Measurements from ENCODE around the gene OR6A2. TPM values are rescaled to one million over a fixed set of nuclear protein-coding genes. Genes with fewer than 3 reads are reported as not detected.

Gene OR6A2
- total RNA-seq, 1 donor from 2014 or later, result not detected

DNA sequence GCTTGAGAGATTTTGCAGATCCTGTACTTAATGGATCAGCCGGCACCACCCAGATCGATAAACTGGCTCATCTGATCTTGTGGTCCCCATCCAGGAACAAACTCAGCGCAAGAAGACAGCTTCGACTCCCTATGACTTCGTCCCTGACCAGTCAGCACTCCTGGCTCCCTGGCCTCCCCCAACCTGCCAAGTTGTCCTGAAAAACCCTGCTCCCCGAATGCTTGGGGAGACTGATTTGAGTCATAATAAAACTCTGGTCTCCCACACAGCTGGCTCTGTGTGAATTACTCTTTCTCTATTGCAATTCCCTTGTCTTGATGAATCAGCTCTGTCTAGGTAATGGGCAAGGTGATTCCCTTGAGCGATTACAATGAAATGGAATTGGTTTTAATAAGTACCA, 57.2 kb downstream of the OR6A2 start:
- Mint-ChIP-seq H3K27me3 (ENCODE audit: unreplicated experiment) (peaks cover 23% of the 10 kb centered on the region), H3K4me3 (ENCODE audit: unreplicated experiment) (no peak overlapping the region), H3K36me3 (ENCODE audit: unreplicated experiment) (no peaks in the 10 kb centered on the region), H3K9me3 (ENCODE audit: unreplicated experiment) (no peaks in the 10 kb centered on the region), H3K4me1 (ENCODE audit: unreplicated experiment) (no peaks in the 10 kb centered on the region), H3K27ac (ENCODE audit: unreplicated experiment) (no peak overlapping the region)
- DNase-seq (ENCODE audit: extremely low spot score, unreplicated experiment), result no peak
- no peak for TF ChIP-seq CTCF (IDR thresholded peaks at IDR 0.05)

Other genes with a start within 250 kb of the OR6A2 start
- gene RRP8, start 196.1 kb downstream of the OR6A2 start, total RNA-seq, result 15.3 and 17.8 TPM in 2 replicates
- gene ILK, start 195.9 kb downstream of the OR6A2 start, total RNA-seq, result 192 and 209 TPM in 2 replicates
- gene TAF10, start 187.5 kb downstream of the OR6A2 start, total RNA-seq, result 93.4 and 100 TPM in 2 replicates
- 157 and 171 TPM in 2 replicates for gene TPP1, start 180.3 kb downstream of the OR6A2 start, total RNA-seq
- 63.0 and 63.3 TPM in 2 replicates for gene DCHS1, start 143.9 kb downstream of the OR6A2 start, total RNA-seq
- gene MRPL17, start 116.3 kb downstream of the OR6A2 start, total RNA-seq, result 47.8 and 49.8 TPM in 2 replicates
- 0.08 TPM in 1 of 2 replicates, not detected in the other for gene OR2AG2, start 27.7 kb downstream of the OR6A2 start, total RNA-seq
- gene OR2AG1, start 16.7 kb downstream of the OR6A2 start, total RNA-seq, result not detected in 2 replicates
- not detected in 2 replicates for gene OR10A5, start 46.0 kb upstream of the OR6A2 start, total RNA-seq
- gene OR10A2, start 63.4 kb upstream of the OR6A2 start, total RNA-seq, result not detected in 2 replicates
- not detected in 2 replicates for gene OR10A4, start 76.9 kb upstream of the OR6A2 start, total RNA-seq
- 0.34 TPM in 1 of 2 replicates, not detected in the other for gene OR2D2, start 92.8 kb upstream of the OR6A2 start, total RNA-seq
- gene OR2D3, start 121.3 kb upstream of the OR6A2 start, total RNA-seq, result not detected in 2 replicates
- 1.8 and 2.7 TPM in 2 replicates for gene ZNF215, start 126.7 kb upstream of the OR6A2 start, total RNA-seq
- 2.3 and 2.6 TPM in 2 replicates for gene ZNF214, start 220.7 kb upstream of the OR6A2 start, total RNA-seq
- gene NLRP14, start 220.8 kb upstream of the OR6A2 start, total RNA-seq, result not detected in 2 replicates